Spleen (tissue), 11 donors: ENCODE data around the gene ZNRF3. TPM values are rescaled to one million over a fixed set of nuclear protein-coding genes. Genes with fewer than 3 reads are reported as not detected.

Source experiments
- DNase-seq: peaks from one replicate; pipeline ENCODE4 v3.0.0-alpha.2; 2020
- H3K27ac ChIP-seq, 8 donors: fragments of 200-600 bp; sonication (generic) in 7 of 8; 1 replicate in 4 of 8; 2 replicates in 4 of 8; pipeline versions ENCODE4 v1.5.0 to v1.8.0; 2016 to 2021; ENCODE audit warnings: inconsistent platforms in 4 of 8, mild to moderate bottlenecking in 4 of 8, moderate library complexity in 1 of 8
- H3K27me3 ChIP-seq, 7 donors: fragments of 200-600 bp; sonication (generic) in 6 of 7; replicated peaks in 1 of 7; 1 replicate in 4 of 7; 2 replicates in 3 of 7; pipeline versions ENCODE4 v1.5.0 to v1.8.0; 2016 to 2021; ENCODE audit warnings: inconsistent platforms in 3 of 7, mild to moderate bottlenecking in 1 of 7
- H3K36me3 ChIP-seq, 6 donors: fragments of 200-600 bp; sonication (generic) in 5 of 6; 1 replicate in 4 of 6; 2 replicates in 2 of 6; pipeline versions ENCODE4 v1.5.0 to v1.8.0; 2016 to 2021; ENCODE audit warnings: inconsistent platforms in 2 of 6
- H3K4me1 ChIP-seq, 6 donors: fragments of 200-600 bp; sonication (generic) in 5 of 6; 1 replicate in 3 of 6; 2 replicates in 3 of 6; pipeline versions ENCODE4 v1.5.0 to v1.8.0; 2016 to 2021; ENCODE audit warnings: inconsistent platforms in 3 of 6
- H3K4me3 ChIP-seq, 8 donors: fragments of 200-600 bp; sonication (generic) in 7 of 8; 1 replicate in 4 of 8; 2 replicates in 4 of 8; pipeline versions ENCODE4 v1.5.0 to v1.8.0; 2016 to 2021; ENCODE audit warnings: inconsistent platforms in 4 of 8, mild to moderate bottlenecking in 4 of 8, moderate library complexity in 2 of 8
- H3K9me3 ChIP-seq, 8 donors: fragments of 200-600 bp; sonication (generic) in 7 of 8; 1 replicate in 4 of 8; 2 replicates in 4 of 8; pipeline versions ENCODE4 v1.5.0 to v1.8.0; 2016 to 2021; ENCODE audit warnings: inconsistent platforms in 4 of 8
- CTCF ChIP-seq, 11 experiments: fragments of 200-600 bp in 7 of 11; fragments of 450-650 bp in 4 of 11; sonication (generic) in 4 of 11; IDR thresholded peaks in 8 of 11; conservative IDR thresholded peaks in 3 of 11; 1 replicate in 7 of 11; 2 replicates in 4 of 11; pipeline versions ENCODE4 v1.4.0 to v1.8.0; 2016 to 2021; ENCODE audit warnings: antibody characterized with exemption in 11 of 11, inconsistent platforms in 4 of 11, mild to moderate bottlenecking in 1 of 11
- POLR2A ChIP-seq, 3 donors: fragments of 450-650 bp; IDR thresholded peaks; one replicate each; pipeline ENCODE4 v1.5.1; 2017; ENCODE audit warnings: antibody characterized with exemption in 3 of 3, mild to moderate bottlenecking in 1 of 3
- POLR2AphosphoS5 ChIP-seq, 3 donors: sonication (generic); formaldehyde crosslinking; IDR thresholded peaks; one replicate each; pipeline ENCODE4 v1.5.1; 2017; ENCODE audit warnings: antibody characterized with exemption in 3 of 3
- WGBS, 5 donors: extraction: QIAGEN DNeasy Blood & Tissue Kit in 3 of 5; methylation state at CpG; one replicate each; pipeline versions ENCODE4 v1.1.5 to v1.1.7; 2013 to 2018; 5-methylcytosine and 5-hydroxymethylcytosine counted together
- intact Hi-C: fragments of 100-400 bp; cut with DNase I; formaldehyde crosslinking; loops from one replicate; pipeline ENCODE4 v1.15.0; 2023; ENCODE audit warnings: low total_unique reads
- polyA plus RNA-seq, 3 donors: library from polyadenylated mRNA; stranded (reverse); fragments of 200-250 nt; gene quantifications; one replicate each; pipeline ENCODE4 v1.2.1, GENCODE V29; 2013
- total RNA-seq, 7 donors: library from RNA; depleted of rRNA in 3 of 7; stranded (reverse); fragments of >200 nt in 3 of 7; fragmentation: NEBNext Ultra II Directional in 4 of 7; extraction: Animal tissue kit (Norgen Biotek cat#: 25700) in 4 of 7; gene quantifications; one replicate each; pipeline versions ENCODE4 v1.1.0 to v1.2.1, GENCODE V29; 2016 to 2021
- donor health status: healthy with polysubstance abuse.
- donor health status: DM: no; HTN: no; CAD: no; lungs with moderate emphysema.
- donor health status: DM: no; HTN: no; CAD: no.
- donor health status: Bipolar disorder and iron deficiency.
- donor health status: healthy.
- donor health status: DM: no; HTN: no; CAD: no.
- donor health status: DM: yes; HTN: yes; CAD: no.

ZNRF3 gene
- total and polyA plus RNA-seq, 10 donors = 0.15 to 4.5 (median 2.6) TPM

GRCh38 chr22:28953976-28954880 is 70.9 kb downstream of the ZNRF3 start:
- no peaks in the 10 kb centered on the region for H3K9me3 ChIP-seq
- no peak for TF ChIP-seq CTCF (IDR thresholded peaks at IDR 0.05 in 8 of 11, conservative IDR thresholded peaks at IDR 0.05 in 3 of 11)
- no peak for TF ChIP-seq POLR2A (IDR thresholded peaks at IDR 0.05)
- TF ChIP-seq POLR2AphosphoS5 (IDR thresholded peaks at IDR 0.05) = no peak
- peaks cover 0 to 67% (median 0%) of the 10 kb centered on the region in 7 donors for H3K27me3 ChIP-seq
- no peaks in the 10 kb centered on the region for H3K36me3 ChIP-seq
- no peak for DNase-seq
- peaks cover 0 to 34% (median 17%) of the 10 kb centered on the region in 6 donors for H3K4me1 ChIP-seq
- no peak overlapping the region for H3K4me3 ChIP-seq
- no peak overlapping the region for H3K27ac ChIP-seq
- WGBS, 5 donors = 84 to 94% (median 86%) methylated on average over 6 of the region's 6 CpGs
- intact Hi-C loops = no loop called here

DNA sequence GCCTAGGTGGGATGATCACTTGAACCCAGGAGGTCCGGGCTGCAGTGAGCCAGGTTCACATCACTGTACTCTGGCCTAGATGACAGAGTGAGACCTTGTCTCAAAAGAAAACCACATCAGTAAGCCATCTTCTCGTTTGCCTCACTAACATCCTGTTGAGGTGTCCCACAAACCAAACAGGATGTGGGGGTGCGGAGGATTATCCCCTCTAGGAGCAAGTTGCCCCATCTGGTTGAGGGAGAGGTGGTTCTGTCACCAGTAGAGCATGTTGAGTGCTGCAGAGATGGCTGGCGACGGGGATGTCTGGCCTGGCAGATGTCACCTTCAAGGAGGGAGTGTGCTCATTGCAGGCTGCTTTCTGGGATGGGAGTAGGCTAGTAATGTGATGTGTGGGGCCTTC is 72.4 kb downstream of the ZNRF3 start:
- intact Hi-C loops = no loop called here
- Histone ChIP-seq H3K27me3 (peaks cover 0 to 79% (median 0%) of the 10 kb centered on the region in 7 donors), H3K4me3 (no peak overlapping the region), H3K9me3 (no peaks in the 10 kb centered on the region), H3K36me3 (no peaks in the 10 kb centered on the region), H3K4me1 (peaks cover 0 to 25% (median 15%) of the 10 kb centered on the region in 6 donors), H3K27ac (no peak overlapping the region)
- TF ChIP-seq POLR2AphosphoS5 (IDR thresholded peaks at IDR 0.05) (peak in 1 of 3 donors; percentile 11), CTCF (IDR thresholded peaks at IDR 0.05 in 8 of 11, conservative IDR thresholded peaks at IDR 0.05 in 3 of 11) (no peak)
- WGBS, 5 donors = 22 to 36% (median 25%) methylated on average over 4 to 5 of the region's 5 CpGs
- no peak for DNase-seq

- peaks cover 0 to 84% (median 0%) of the 10 kb centered on the region in 7 donors for H3K27me3 ChIP-seq
- no peak for DNase-seq
- intact Hi-C loops = no loop called here
- H3K4me3 ChIP-seq = no peak overlapping the region
- peaks cover 0 to 24% (median 15%) of the 10 kb centered on the region in 6 donors for H3K4me1 ChIP-seq
- H3K27ac ChIP-seq = no peak overlapping the region
- no peaks in the 10 kb centered on the region for H3K36me3 ChIP-seq
- TF ChIP-seq CTCF (IDR thresholded peaks at IDR 0.05 in 8 of 11, conservative IDR thresholded peaks at IDR 0.05 in 3 of 11) (no peak), POLR2A (IDR thresholded peaks at IDR 0.05) (no peak), POLR2AphosphoS5 (IDR thresholded peaks at IDR 0.05) (no peak)
- no peaks in the 10 kb centered on the region for H3K9me3 ChIP-seq
- 41 to 73% (median 62%) methylated on average over 1 of the region's 1 CpG for WGBS, 5 donors
Observed at GRCh38 chr22:28956506-28956905, 73.1 kb downstream of the ZNRF3 start.

DNA sequence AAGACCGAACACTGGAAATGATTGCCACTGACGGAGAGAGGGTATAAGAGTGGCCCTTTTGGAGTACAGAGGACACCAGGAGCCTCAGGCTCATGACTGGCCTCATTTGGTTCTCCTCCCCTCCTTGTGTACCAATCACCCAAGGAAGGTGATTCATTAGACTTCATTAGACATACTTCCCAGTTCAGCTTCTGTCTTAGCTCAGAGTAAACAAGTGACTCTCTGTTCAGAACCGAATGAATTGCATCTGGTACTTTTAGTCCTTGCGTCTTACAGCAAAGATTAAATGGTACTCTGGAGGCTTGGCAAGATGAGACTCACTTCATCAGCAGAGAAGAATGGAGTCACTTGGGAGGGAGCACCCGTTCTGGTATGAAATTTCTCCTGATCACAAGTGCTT is 75.2 kb downstream of the ZNRF3 start:
- Histone ChIP-seq H3K27ac (no peak overlapping the region), H3K36me3 (no peaks in the 10 kb centered on the region), H3K9me3 (no peaks in the 10 kb centered on the region), H3K4me1 (peaks cover 0 to 20% (median 15%) of the 10 kb centered on the region in 6 donors), H3K4me3 (no peak overlapping the region), H3K27me3 (peaks cover 0 to 69% (median 0%) of the 10 kb centered on the region in 7 donors)
- 87 to 95% (median 90%) methylated on average over 5 of the region's 5 CpGs for WGBS, 5 donors
- no peak for TF ChIP-seq CTCF (IDR thresholded peaks at IDR 0.05 in 8 of 11, conservative IDR thresholded peaks at IDR 0.05 in 3 of 11)
- no peak for TF ChIP-seq POLR2A (IDR thresholded peaks at IDR 0.05)
- no peak for TF ChIP-seq POLR2AphosphoS5 (IDR thresholded peaks at IDR 0.05)
- intact Hi-C loops = no loop called here
- DNase-seq = no peak
